Measurements from ENCODE around the gene ZBP1.

DNA sequence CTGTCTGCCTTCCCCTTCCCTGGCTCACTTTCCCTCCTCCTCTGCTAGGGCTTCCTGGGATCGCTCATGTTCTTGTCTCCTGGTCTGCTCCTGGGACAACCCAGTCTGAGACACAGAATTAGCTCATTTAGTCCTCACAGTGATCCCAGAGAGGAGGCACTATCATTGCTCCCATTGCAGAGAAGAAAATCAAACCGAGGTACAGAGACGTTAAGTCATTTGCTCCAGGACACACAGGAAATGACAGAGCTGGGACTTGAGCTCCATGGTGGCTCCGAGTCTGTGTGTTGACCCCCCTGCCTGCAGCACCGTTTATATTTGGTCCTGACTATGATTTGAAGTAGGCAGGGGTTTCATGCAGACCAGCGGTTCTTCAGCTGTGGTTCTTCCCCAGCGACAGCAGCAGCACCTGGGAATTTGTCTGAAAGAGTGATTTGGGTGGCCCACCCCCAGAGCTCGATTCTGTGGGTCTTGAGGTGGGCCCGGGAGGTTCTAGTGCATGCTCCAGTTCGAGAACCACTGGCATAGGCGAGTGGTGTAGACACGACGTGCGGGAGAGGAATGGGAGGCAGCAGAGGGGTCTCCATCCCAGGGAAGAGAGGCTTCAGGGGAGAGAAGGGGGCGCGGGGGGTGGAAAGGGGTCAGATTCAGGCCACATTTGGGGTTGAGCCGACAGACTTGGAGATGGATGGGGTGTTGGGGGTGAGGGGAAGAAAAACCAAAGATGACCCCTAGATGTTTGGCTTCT is 34.6 kb downstream of the ZBP1 start:
- TF ChIP-seq TAF1 (IDR thresholded peaks at IDR 0.05; ENCODE audit: borderline replicate concordance, low read depth, low read length) (no peak), POLR2AphosphoS5 (IDR thresholded peaks at IDR 0.05; ENCODE audit: low read depth, low read length) (no peak), POLR2A (IDR thresholded peaks at IDR 0.05; ENCODE audit: low read depth, low read length) (no peak)

Measured in GM12892 (cell line).